GM23338 (cell line): ENCODE data around the gene TYK2. TPM values are rescaled to one million over a fixed set of nuclear protein-coding genes. Genes with fewer than 3 reads are reported as not detected.

ENCODE experiments used
- ATAC-seq: fragments of 200-7000 bp; cut with Tn5 transposase; 3 replicates; pipeline ENCODE4 v1.9.1; 2020
- DNase-seq: peaks from one replicate; pipeline ENCODE4 v3.0.0-alpha.2; 2015; ENCODE audit warnings: low spot score
- H2AFZ ChIP-seq: fragments of 200-600 bp; sonication (generic); 2 replicates; pipeline ENCODE4 v1.8.0; 2016; ENCODE audit warnings: antibody characterized with exemption, mild to moderate bottlenecking, moderate library complexity
- H3F3A ChIP-seq: fragments of 200-600 bp; sonication (generic); replicated peaks from 2 replicates; pipeline ENCODE4 v1.8.0; 2017; ENCODE audit warnings: antibody characterized with exemption, mixed run types, low read depth
- H3K27ac ChIP-seq: fragments of 200-600 bp; sonication (generic); 2 replicates; pipeline ENCODE4 v1.6.1; 2016; ENCODE audit warnings: low read depth
- H3K27me3 ChIP-seq: fragments of 200-600 bp; sonication (generic); 2 replicates; pipeline ENCODE4 v1.8.0; 2016; ENCODE audit warnings: mild to moderate bottlenecking, mixed run types, moderate library complexity; ENCODE audit not compliant: insufficient read depth
- H3K36me3 ChIP-seq: fragments of 200-600 bp; sonication (generic); 2 replicates; pipeline ENCODE4 v1.8.0; 2016; ENCODE audit warnings: mild to moderate bottlenecking; ENCODE audit not compliant: insufficient read depth
- H3K4me1 ChIP-seq: fragments of 200-600 bp; sonication (generic); 2 replicates; pipeline ENCODE4 v1.8.0; 2016; ENCODE audit warnings: mild to moderate bottlenecking, moderate library complexity; ENCODE audit not compliant: insufficient read depth
- H3K4me2 ChIP-seq: fragments of 200-600 bp; sonication (generic); 2 replicates; pipeline ENCODE4 v1.7.1; 2017; ENCODE audit warnings: mixed run types
- H3K4me3 ChIP-seq: fragments of 200-600 bp; sonication (generic); 2 replicates; pipeline ENCODE4 v1.6.1; 2016; ENCODE audit warnings: mixed run types
- H3K79me2 ChIP-seq: fragments of 200-600 bp; sonication (generic); replicated peaks from 2 replicates; pipeline ENCODE4 v1.8.0; 2017; ENCODE audit warnings: mild to moderate bottlenecking; ENCODE audit not compliant: insufficient read depth
- H3K9me2 ChIP-seq: fragments of 200-600 bp; sonication (generic); 2 replicates; pipeline ENCODE4 v1.8.0; 2017; ENCODE audit not compliant: insufficient read depth
- H4K20me1 ChIP-seq: fragments of 200-600 bp; sonication (generic); replicated peaks from 2 replicates; pipeline ENCODE4 v1.8.0; 2017; ENCODE audit warnings: mild to moderate bottlenecking; ENCODE audit not compliant: insufficient read depth
- H3K27ac Mint-ChIP-seq: 2 replicates; pipeline ENCODE4 v1.8.0; 2020; ENCODE audit warnings: inconsistent platforms, mild to moderate bottlenecking, moderate library complexity, mixed read lengths
- H3K27me3 Mint-ChIP-seq: 3 replicates; pipeline ENCODE4 v1.8.0; 2022; ENCODE audit warnings: low read depth, mild to moderate bottlenecking, moderate library complexity, mixed read lengths, inconsistent platforms; ENCODE audit not compliant: insufficient read depth, poor library complexity
- H3K36me3 Mint-ChIP-seq: 3 replicates; pipeline ENCODE4 v1.8.0; 2021; ENCODE audit warnings: low read depth, mild to moderate bottlenecking, inconsistent platforms, moderate library complexity, mixed read lengths
- H3K4me1 Mint-ChIP-seq: 3 replicates; pipeline ENCODE4 v1.8.0; 2020; ENCODE audit warnings: mild to moderate bottlenecking, inconsistent platforms, mixed read lengths
- H3K4me3 Mint-ChIP-seq: 3 replicates; pipeline ENCODE4 v1.8.0; 2021; ENCODE audit warnings: moderate library complexity, mild to moderate bottlenecking, inconsistent platforms, mixed read lengths
- H3K9me3 Mint-ChIP-seq: 3 replicates; pipeline ENCODE4 v1.8.0; 2020; ENCODE audit warnings: moderate library complexity, mild to moderate bottlenecking, inconsistent platforms, mixed read lengths
- CREB1 ChIP-seq: fragments of 250-450 bp; sonication (Bioruptor Pico); IDR thresholded peaks from 2 replicates; pipeline ENCODE4 v1.5.0; 2020; ENCODE audit warnings: low read depth, mild to moderate bottlenecking, moderate library complexity
- CTCF ChIP-seq, 2 experiments: fragments of 200-600 bp in 1 of 2; sonication (generic) in 1 of 2; conservative IDR thresholded peaks; 2 replicates each; pipeline versions ENCODE4 v1.5.1 to v1.6.1; 2016 to 2017; ENCODE audit warnings: antibody characterized with exemption in 2 of 2, low read depth in 2 of 2, mild to moderate bottlenecking in 2 of 2, moderate library complexity in 1 of 2
- ETS1 ChIP-seq: IDR thresholded peaks from 2 replicates; pipeline ENCODE4 v1.6.1; 2016; ENCODE audit warnings: antibody characterized with exemption
- EZH2 ChIP-seq: fragments of 200-600 bp; sonication (generic); IDR thresholded peaks from one replicate; pipeline ENCODE4 v1.8.0; 2017; ENCODE audit warnings: antibody characterized with exemption, mild to moderate bottlenecking, low read depth; ENCODE audit not compliant: unreplicated experiment
- EZH2phosphoT487 ChIP-seq: fragments of 200-600 bp; sonication (generic); IDR thresholded peaks from one replicate; pipeline ENCODE4 v1.8.1; 2018; ENCODE audit warnings: antibody characterized with exemption; ENCODE audit not compliant: unreplicated experiment
- JUNB ChIP-seq: IDR thresholded peaks from one replicate; pipeline ENCODE4 v1.6.1; 2016; ENCODE audit warnings: antibody characterized with exemption; ENCODE audit not compliant: unreplicated experiment
- NANOG ChIP-seq: IDR thresholded peaks from 2 replicates; pipeline ENCODE4 v1.6.1; 2016; ENCODE audit warnings: antibody characterized with exemption, borderline replicate concordance
- POLR2AphosphoS5 ChIP-seq: IDR thresholded peaks from 2 replicates; pipeline ENCODE4 v1.6.1; 2016; ENCODE audit warnings: antibody characterized with exemption, low read depth
- REST ChIP-seq: IDR thresholded peaks from one replicate; pipeline ENCODE4 v1.6.1; 2018; ENCODE audit warnings: antibody characterized with exemption; ENCODE audit not compliant: unreplicated experiment
- STAT1 ChIP-seq: IDR thresholded peaks from one replicate; pipeline ENCODE4 v1.6.1; 2016; ENCODE audit warnings: antibody characterized with exemption; ENCODE audit not compliant: unreplicated experiment
- ZNF114 ChIP-seq: fragments of 250-450 bp; sonication (Bioruptor Pico); IDR thresholded peaks from 2 replicates; pipeline ENCODE4 v1.5.0; 2020; ENCODE audit warnings: mild to moderate bottlenecking, moderate library complexity
- ZNF331 ChIP-seq: fragments of 250-450 bp; sonication (Bioruptor Pico); IDR thresholded peaks from 2 replicates; pipeline ENCODE4 v1.5.0; 2020; ENCODE audit warnings: low read depth, mild to moderate bottlenecking, moderate library complexity
- ZNF462 ChIP-seq: fragments of 250-450 bp; sonication (Bioruptor Pico); IDR thresholded peaks from 2 replicates; pipeline ENCODE4 v1.5.0; 2020; ENCODE audit warnings: mild to moderate bottlenecking, moderate library complexity
- polyA plus RNA-seq: library from polyadenylated mRNA; unstranded; fragments of >200 nt; fragmentation: Nextera tagmentation; extraction: Ambion mirVana; gene quantifications from 2 replicates; pipeline ENCODE4 v1.2.1, GENCODE V29; 2016
- total RNA-seq: library from RNA; depleted of rRNA; stranded (reverse); fragments of >200 nt; shearing (Covaris generic); gene quantifications from 2 replicates; pipeline ENCODE4 v1.2.3, GENCODE V29; 2014

TYK2 gene
- total and polyA plus RNA-seq, 2 experiments from 2014 or later: 29.1 to 30.7 TPM

GRCh38 chr19:10356431-10356830 lies 23.9 kb downstream of the TYK2 start:
- H3K36me3 Mint-ChIP-seq: peaks cover 16% of the 10 kb centered on the region; the same call in 2 of the 3 replicates
- H3K36me3 ChIP-seq: no peaks in the 10 kb centered on the region
- H3K9me2 ChIP-seq: no peaks in the 10 kb centered on the region
- no peak overlapping the region for H3K4me2 ChIP-seq
- H3K4me1 Mint-ChIP-seq: peaks cover 10% of the 10 kb centered on the region
- no peaks in the 10 kb centered on the region for H3K27me3 ChIP-seq
- TF ChIP-seq ZNF114 (CRISPR knock-in tag) (no peak), CREB1 (no peak), STAT1 (no peak), ETS1 (no peak), ZNF331 (CRISPR knock-in tag) (no peak), NANOG (no peak), EZH2phosphoT487 (no peak), JUNB (no peak), POLR2AphosphoS5 (no peak), REST (no peak), EZH2 (no peak), CTCF (conservative IDR thresholded peaks at IDR 0.05; ENCODE audit: low read depth in 2 of 2) (no peak), ZNF462 (CRISPR knock-in tag) (no peak)
- H4K20me1 ChIP-seq: no peaks in the 10 kb centered on the region
- H3F3A ChIP-seq: peaks cover 11% of the 10 kb centered on the region; the same call in 1 of the 2 replicates
- H3K27ac Mint-ChIP-seq: no peak overlapping the region
- no peak overlapping the region for H3K4me3 Mint-ChIP-seq
- H3K27ac ChIP-seq: no peak overlapping the region
- H3K27me3 Mint-ChIP-seq: peaks cover 21% of the 10 kb centered on the region
- no peak for DNase-seq
- H2AFZ ChIP-seq: no peak overlapping the region
- H3K4me3 ChIP-seq: no peak overlapping the region
- no peaks in the 10 kb centered on the region for H3K79me2 ChIP-seq
- no peaks in the 10 kb centered on the region for H3K9me3 Mint-ChIP-seq
- H3K4me1 ChIP-seq: peaks cover 11% of the 10 kb centered on the region
- no peak for ATAC-seq
